K562 (cell line): ENCODE data around the gene SOX14. TPM values are rescaled to one million over a fixed set of nuclear protein-coding genes. Genes with fewer than 3 reads are reported as not detected.

Experiments used
- ATAC-seq: fragments of 200-7000 bp; cut with Tn5 transposase; 3 replicates; pipeline ENCODE4 v1.9.1; 2020; ENCODE audit warnings: moderate library complexity
- BruUV-seq: library from RNA; stranded (reverse); fragments of 400-500 nt; replicated peaks from 2 replicates; lab custom pipeline; 2021; lab: Mats Ljungman, UMichigan
- CTCF ChIA-PET: fragments of 300-600 bp; formaldehyde crosslinking; extraction: SDS; loops from one replicate; lab custom pipeline; 2021; ENCODE audit warnings: low intra/inter-chr PET ratio; lab: Yijun Ruan, JAX
- POLR2A ChIA-PET: fragments of 300-600, 350-650 bp; sonication (Branson Sonifier 250); formaldehyde crosslinking; extraction: SDS; loops from one replicate; lab custom pipeline; 2021; ENCODE audit warnings: antibody characterized with exemption, inconsistent platforms; lab: Yijun Ruan, JAX
- DNase-seq, 4 experiments: peaks; one replicate each; pipeline versions ENCODE4 v3.0.0 to v3.0.0-alpha.2; 2011 to 2018; ENCODE audit warnings: low spot score in 3 of 4, mixed read lengths in 3 of 4; ENCODE audit errors: extremely low read depth in 1 of 4
- FAIRE-seq: peaks from 2 replicates; lab custom pipeline; 2011; peaks lifted over from hg19 to GRCh38; lab: Jason Lieb, UNC
- H2AFZ ChIP-seq: 2 replicates; pipeline ENCODE4 v1.6.0; 2011; ENCODE audit warnings: low read depth, low read length, control low read depth, inconsistent platforms
- H3K27ac ChIP-seq: fragments of 200-600 bp; 3 replicates; pipeline ENCODE4 v1.8.0; 2011; ENCODE audit warnings: low read depth, mild to moderate bottlenecking, control low read depth, inconsistent platforms, low read length, moderate library complexity, mixed read lengths; ENCODE audit errors: extremely low read depth
- H3K27me3 ChIP-seq, 2 experiments: fragments of 300-600 bp in 1 of 2; 2 replicates in 1 of 2; 3 replicates in 1 of 2; pipeline versions ENCODE4 v1.6.0 to v1.8.0; 2011; ENCODE audit warnings: inconsistent platforms in 2 of 2, low read length in 2 of 2, mild to moderate bottlenecking in 1 of 2, mixed read lengths in 1 of 2, moderate library complexity in 1 of 2; ENCODE audit not compliant: control insufficient read depth in 2 of 2, insufficient read depth in 2 of 2
- H3K36me3 ChIP-seq: fragments of 300-600 bp; 3 replicates; pipeline ENCODE4 v1.8.0; 2011; ENCODE audit warnings: mild to moderate bottlenecking, low read length, inconsistent platforms; ENCODE audit not compliant: control insufficient read depth, insufficient read depth
- H3K4me1 ChIP-seq, 2 experiments: fragments of 200-600 bp in 1 of 2; replicated peaks in 1 of 2; 2 replicates in 1 of 2; 3 replicates in 1 of 2; pipeline versions ENCODE4 v1.5.1 to v1.8.0; 2011; ENCODE audit warnings: inconsistent platforms in 2 of 2, low read length in 2 of 2, mild to moderate bottlenecking in 1 of 2, mixed read lengths in 1 of 2, moderate library complexity in 1 of 2; ENCODE audit not compliant: control insufficient read depth in 2 of 2, insufficient read depth in 2 of 2
- H3K4me2 ChIP-seq: 2 replicates; pipeline ENCODE4 v1.6.1; 2011; ENCODE audit warnings: low read length, control low read depth, inconsistent platforms, mixed read lengths; ENCODE audit not compliant: insufficient read depth
- H3K4me3 ChIP-seq: fragments of 200-600 bp; sonication (generic), shearing (Covaris generic); 2 replicates; pipeline ENCODE4 v1.5.1; 2016; ENCODE audit warnings: control low read depth, inconsistent platforms
- H3K79me2 ChIP-seq: fragments of 200-600 bp; 3 replicates; pipeline ENCODE4 v1.8.0; 2011; ENCODE audit warnings: low read length, inconsistent platforms; ENCODE audit not compliant: control insufficient read depth, insufficient read depth
- H3K9ac ChIP-seq, 2 experiments: 2 replicates each; pipeline versions ENCODE4 v1.6.0 to v1.6.1; 2011; ENCODE audit warnings: low read depth in 2 of 2, low read length in 2 of 2, control low read depth in 1 of 2, inconsistent platforms in 1 of 2, mild to moderate bottlenecking in 1 of 2, mixed read lengths in 1 of 2; ENCODE audit not compliant: insufficient read depth in 1 of 2
- H3K9me1 ChIP-seq: one replicate; pipeline ENCODE4 v1.6.0; 2011; ENCODE audit warnings: inconsistent platforms, mild to moderate bottlenecking, low read length, moderate library complexity; ENCODE audit not compliant: control insufficient read depth, insufficient read depth
- H3K9me3 ChIP-seq: replicated peaks from 2 replicates; pipeline ENCODE4 v1.5.1; 2011; ENCODE audit warnings: low read depth, low read length, inconsistent platforms; ENCODE audit not compliant: control insufficient read depth, insufficient read depth
- H4K20me1 ChIP-seq: replicated peaks from 2 replicates; pipeline ENCODE4 v1.6.1; 2011; ENCODE audit warnings: low read length, inconsistent platforms, mixed read lengths; ENCODE audit not compliant: control insufficient read depth, insufficient read depth
- ATF7 ChIP-seq: fragments of 450-650 bp; IDR thresholded peaks from 2 replicates; pipeline ENCODE4 v1.7.1; 2014; ENCODE audit warnings: mild to moderate bottlenecking, moderate library complexity
- BACH1 ChIP-seq: fragments of 200-800 bp; sonication (Bioruptor generic); IDR thresholded peaks from 2 replicates; pipeline ENCODE4 v1.6.1; 2016; ENCODE audit warnings: missing genetic modification characterization, missing compliant biosample characterization
- FOXP1 ChIP-seq: sonication (generic); formaldehyde crosslinking; IDR thresholded peaks from 2 replicates; pipeline ENCODE4 v1.8.0; 2022; ENCODE audit warnings: mild to moderate bottlenecking, missing genetic modification reagents
- HDAC6 ChIP-seq: IDR thresholded peaks from 2 replicates; pipeline ENCODE4 v1.6.1; 2012; ENCODE audit warnings: low read depth, mild to moderate bottlenecking, control low read depth, inconsistent platforms, low read length, moderate library complexity
- RNF2 ChIP-seq: sonication (generic); IDR thresholded peaks from 2 replicates; pipeline ENCODE4 v1.6.1; 2016
- SIN3A ChIP-seq, 2 experiments: fragments of 150-350 bp in 1 of 2; IDR thresholded peaks; 2 replicates each; pipeline ENCODE4 v1.6.1; 2011 to 2016; ENCODE audit warnings: borderline replicate concordance in 2 of 2, low read depth in 2 of 2, low read length in 2 of 2, mild to moderate bottlenecking in 2 of 2, moderate library complexity in 2 of 2; ENCODE audit not compliant: control insufficient read depth in 1 of 2
- SIX5 ChIP-seq, 2 experiments: IDR thresholded peaks; 2 replicates each; pipeline ENCODE4 v1.6.1; 2011; ENCODE audit warnings: low read length in 2 of 2, borderline replicate concordance in 1 of 2, low read depth in 1 of 2, mild to moderate bottlenecking in 1 of 2, moderate library complexity in 1 of 2; ENCODE audit not compliant: insufficient read depth in 1 of 2
- SP1 ChIP-seq: sonication (generic); formaldehyde crosslinking; IDR thresholded peaks from 2 replicates; pipeline ENCODE4 v1.8.1; 2022; ENCODE audit warnings: mild to moderate bottlenecking, missing genetic modification reagents
- SP2 ChIP-seq: IDR thresholded peaks from 2 replicates; pipeline ENCODE4 v1.6.1; 2011; ENCODE audit warnings: mild to moderate bottlenecking, low read depth, low read length, moderate library complexity; ENCODE audit not compliant: poor library complexity, severe bottlenecking; ENCODE audit errors: extremely low read depth
- TBL1XR1 ChIP-seq, 2 experiments: IDR thresholded peaks; 2 replicates each; pipeline ENCODE4 v1.6.1; 2012; ENCODE audit warnings: improper control_type of control experiment in 2 of 2, low read length in 2 of 2, mild to moderate bottlenecking in 1 of 2
- ZBTB7A ChIP-seq: IDR thresholded peaks from 2 replicates; pipeline ENCODE4 v1.6.1; 2011; ENCODE audit warnings: low read depth, mild to moderate bottlenecking, low read length, moderate library complexity, borderline replicate concordance; ENCODE audit not compliant: control insufficient read depth
- ZNF282 ChIP-seq: sonication (generic); formaldehyde crosslinking; IDR thresholded peaks from 2 replicates; pipeline ENCODE4 v1.8.1; 2023; ENCODE audit warnings: missing genetic modification reagents
- ZNF347 ChIP-seq: fragments of 450-650 bp; formaldehyde crosslinking; IDR thresholded peaks from 2 replicates; pipeline ENCODE4 v1.4.0; 2020; ENCODE audit warnings: low read depth, mild to moderate bottlenecking, moderate library complexity
- ZNF512 ChIP-seq: IDR thresholded peaks from 2 replicates; pipeline ENCODE4 v1.6.1; 2016; ENCODE audit warnings: missing genetic modification characterization, missing compliant biosample characterization
- ZNF644 ChIP-seq: fragments of 200-800 bp; sonication (Bioruptor generic); IDR thresholded peaks from 2 replicates; pipeline ENCODE4 v1.6.1; 2016; ENCODE audit warnings: low read depth, missing genetic modification characterization, missing compliant biosample characterization
- ZNF699 ChIP-seq: fragments of 250-450 bp; sonication (Bioruptor Pico); IDR thresholded peaks from 2 replicates; pipeline ENCODE4 v1.8.0; 2021; ENCODE audit warnings: mild to moderate bottlenecking, moderate library complexity; ENCODE audit not compliant: insufficient replicate concordance
- WGBS: fragments of 100-300 bp; shearing (Covaris generic); methylation state at CpG from one replicate; pipeline ENCODE4 v1.1.6; 2016; ENCODE audit warnings: low coverage, mixed read lengths; ENCODE audit not compliant: insufficient coverage; ENCODE audit errors: missing lambda C conversion rate; 5-methylcytosine and 5-hydroxymethylcytosine counted together
- in situ Hi-C: fragments of 300-500 bp; cut with MboI; formaldehyde crosslinking; loops from 4 replicates; pipeline ENCODE4 v1.15.0; 2018; ENCODE audit warnings: inconsistent platforms, mixed read lengths
- intact Hi-C: fragments of 100-400 bp; cut with micrococcal nuclease; formaldehyde crosslinking; loops from 2 replicates; pipeline ENCODE4 v1.14.2; 2022
- polyA plus RNA-seq, 8 experiments: library from polyadenylated mRNA; depleted of rRNA in 4 of 8; stranded (reverse) in 5 of 8; unstranded in 3 of 8; fragments of >200 nt; fragmentation: Nextera tagmentation in 2 of 8; fragmentation: Illumina TruSeq in 1 of 8; extraction: Ambion mirVana in 2 of 8; extraction: Trizol in 1 of 8; gene quantifications; 2 replicates each; pipeline versions ENCODE4 v1.2.1 to v1.2.3, GENCODE V29; 2011 to 2014; ENCODE audit warnings: inconsistent platforms in 1 of 8, missing spikeins in 1 of 8
- total RNA-seq, 7 experiments: library from RNA; depleted of rRNA in 6 of 7; stranded (reverse); fragments of >200 nt in 6 of 7; fragmentation: Illumina TruSeq in 2 of 7; extraction: Trizol in 2 of 7; gene quantifications; 2 replicates each; pipeline versions ENCODE4 v1.2.1 to v1.2.3, GENCODE V29; 2011 to 2021; ENCODE audit warnings: low replicate concordance in 1 of 7
- TF ChIP-seq, protein P1 (sequence below): fragments of 250-450 bp; sonication (Bioruptor Pico); IDR thresholded peaks from 2 replicates; pipeline ENCODE4 v1.5.0; 2020; ENCODE audit warnings: mild to moderate bottlenecking, borderline replicate concordance

The SOX14 gene
- total and polyA plus RNA-seq, 9 of the 15 experiments (the other 6 are each of a cell fraction or from before 2014, with no cell fraction given), result not detected

DNA sequence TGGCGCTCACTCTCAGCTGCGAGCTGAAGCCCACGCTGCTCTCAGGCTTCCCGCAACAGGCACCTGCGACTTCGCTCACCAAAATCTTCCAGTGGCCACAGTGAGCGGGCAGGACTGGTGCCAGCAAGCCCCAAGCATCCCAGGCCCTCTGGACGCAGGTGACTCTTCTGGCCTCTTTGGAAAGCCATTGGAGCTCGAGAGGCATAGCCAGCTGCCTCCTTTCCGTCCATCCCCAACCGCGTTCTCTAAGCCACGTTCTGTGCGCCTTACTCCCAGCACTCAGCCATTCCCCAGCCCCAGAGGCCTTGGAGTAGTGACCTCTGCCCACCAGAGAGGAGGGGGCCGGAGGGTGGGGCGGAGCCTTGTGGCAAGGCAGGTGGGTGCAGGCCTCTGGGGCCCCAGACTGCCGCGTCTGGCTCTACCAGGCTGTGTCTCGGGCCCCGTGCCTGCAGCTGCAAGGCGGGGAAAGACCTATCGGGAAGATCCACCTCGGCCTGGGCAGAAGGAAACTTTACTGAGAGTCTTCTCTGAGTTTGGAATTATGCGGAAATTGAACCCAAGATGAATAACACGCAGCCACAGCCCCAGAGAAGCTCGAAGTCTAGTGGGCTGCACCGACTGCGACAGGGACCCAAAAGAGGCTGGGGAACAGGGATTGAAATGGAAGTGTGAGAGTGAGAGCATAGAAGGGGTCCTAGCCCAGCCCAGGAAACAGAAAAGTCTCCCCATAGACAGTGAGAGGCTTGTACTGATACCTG is 3.6 kb upstream of the SOX14 start:
- intact Hi-C loops, result no loop called here
- H3K27ac ChIP-seq, result no peak overlapping the region
- no peaks in the 10 kb centered on the region for H3K9me3 ChIP-seq
- H3K4me3 ChIP-seq, result no peak overlapping the region
- no peak for DNase-seq
- 4% methylated on average over 20 of the region's 28 CpGs for WGBS
- H3K9me1 ChIP-seq, result no peaks in the 10 kb centered on the region
- H3K4me2 ChIP-seq, result no peak overlapping the region
- no peaks in the 10 kb centered on the region for H4K20me1 ChIP-seq
- H3K9ac ChIP-seq, result no peak overlapping the region
- no TSS peak for BruUV-seq
- H2AFZ ChIP-seq, result no peak overlapping the region
- H3K36me3 ChIP-seq, result no peaks in the 10 kb centered on the region
- no peaks in the 10 kb centered on the region for H3K79me2 ChIP-seq
- TF ChIP-seq SP2, result no peak
- TF ChIP-seq ZNF644 (tag), result no peak
- TF ChIP-seq ZBTB7A, result no peak
- TF ChIP-seq SIN3A (IDR thresholded peaks at IDR 0.05; ENCODE audit: borderline replicate concordance in 2 of 2, control insufficient read depth in 1 of 2, low read depth in 2 of 2, low read length in 2 of 2), result no peak
- TF ChIP-seq SP1 (CRISPR knock-in tag), result no peak
- TF ChIP-seq ZNF347, result no peak
- TF ChIP-seq ZNF699 (CRISPR knock-in tag), result no peak
- TF ChIP-seq ZNF282 (CRISPR knock-in tag), result no peak
- TF ChIP-seq, protein P1, sequence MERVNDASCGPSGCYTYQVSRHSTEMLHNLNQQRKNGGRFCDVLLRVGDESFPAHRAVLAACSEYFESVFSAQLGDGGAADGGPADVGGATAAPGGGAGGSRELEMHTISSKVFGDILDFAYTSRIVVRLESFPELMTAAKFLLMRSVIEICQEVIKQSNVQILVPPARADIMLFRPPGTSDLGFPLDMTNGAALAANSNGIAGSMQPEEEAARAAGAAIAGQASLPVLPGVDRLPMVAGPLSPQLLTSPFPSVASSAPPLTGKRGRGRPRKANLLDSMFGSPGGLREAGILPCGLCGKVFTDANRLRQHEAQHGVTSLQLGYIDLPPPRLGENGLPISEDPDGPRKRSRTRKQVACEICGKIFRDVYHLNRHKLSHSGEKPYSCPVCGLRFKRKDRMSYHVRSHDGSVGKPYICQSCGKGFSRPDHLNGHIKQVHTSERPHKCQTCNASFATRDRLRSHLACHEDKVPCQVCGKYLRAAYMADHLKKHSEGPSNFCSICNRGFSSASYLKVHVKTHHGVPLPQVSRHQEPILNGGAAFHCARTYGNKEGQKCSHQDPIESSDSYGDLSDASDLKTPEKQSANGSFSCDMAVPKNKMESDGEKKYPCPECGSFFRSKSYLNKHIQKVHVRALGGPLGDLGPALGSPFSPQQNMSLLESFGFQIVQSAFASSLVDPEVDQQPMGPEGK (CRISPR knock-in tag), result no peak
- TF ChIP-seq ZNF512, result no peak
- no peak for TF ChIP-seq SIX5 (IDR thresholded peaks at IDR 0.05; ENCODE audit: borderline replicate concordance in 1 of 2, insufficient read depth in 1 of 2, low read depth in 1 of 2, low read length in 2 of 2)
- TF ChIP-seq BACH1 (tag), result no peak
- TF ChIP-seq FOXP1, result no peak
- no peak for TF ChIP-seq TBL1XR1 (IDR thresholded peaks at IDR 0.05; ENCODE audit: low read length in 2 of 2)
- TF ChIP-seq ATF7, result no peak
- no peak for TF ChIP-seq HDAC6
- no peak for TF ChIP-seq RNF2
- TF ChIP-seq, all 486 proteins: peak for 0
- ATAC-seq (no peak), FAIRE-seq (no peak)
- POLR2A ChIA-PET, result no interaction called here
- in situ Hi-C loops, result no loop called here
- H3K4me1 ChIP-seq, result peaks cover 0 to 3% of the 10 kb centered on the region in 2 experiments; a peak in 1 of 5 replicates
- CTCF ChIA-PET, result no interaction called here
- H3K27me3 ChIP-seq, result peaks cover 4 to 44% of the 10 kb centered on the region in 2 experiments; a peak in 3 of 5 replicates
